ENCODE results near the gene UBASH3B.

DNA sequence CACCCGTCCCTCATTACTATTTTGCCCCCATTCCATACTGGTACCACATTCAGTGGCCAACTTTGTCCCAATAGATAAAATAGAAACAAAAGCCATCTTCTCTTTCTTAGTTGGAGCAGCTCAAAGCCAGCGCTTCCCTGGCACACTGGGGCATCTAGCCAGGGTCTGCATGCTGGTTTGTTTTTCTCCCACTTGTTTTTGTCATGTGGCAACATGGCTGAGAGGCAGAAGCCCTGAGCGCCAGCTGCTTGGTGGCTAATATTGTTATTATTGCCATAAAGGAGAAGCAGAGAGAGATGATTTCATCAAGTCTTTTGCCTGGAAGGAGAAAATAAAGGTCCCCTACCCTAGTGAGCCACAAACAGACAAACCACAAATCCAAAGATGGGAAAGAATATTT is 134.4 kb downstream of the UBASH3B start:
- TF ChIP-seq FOXM1 (IDR thresholded peaks at IDR 0.05; ENCODE audit: borderline replicate concordance, low read depth): no peak
- TF ChIP-seq, protein P1, sequence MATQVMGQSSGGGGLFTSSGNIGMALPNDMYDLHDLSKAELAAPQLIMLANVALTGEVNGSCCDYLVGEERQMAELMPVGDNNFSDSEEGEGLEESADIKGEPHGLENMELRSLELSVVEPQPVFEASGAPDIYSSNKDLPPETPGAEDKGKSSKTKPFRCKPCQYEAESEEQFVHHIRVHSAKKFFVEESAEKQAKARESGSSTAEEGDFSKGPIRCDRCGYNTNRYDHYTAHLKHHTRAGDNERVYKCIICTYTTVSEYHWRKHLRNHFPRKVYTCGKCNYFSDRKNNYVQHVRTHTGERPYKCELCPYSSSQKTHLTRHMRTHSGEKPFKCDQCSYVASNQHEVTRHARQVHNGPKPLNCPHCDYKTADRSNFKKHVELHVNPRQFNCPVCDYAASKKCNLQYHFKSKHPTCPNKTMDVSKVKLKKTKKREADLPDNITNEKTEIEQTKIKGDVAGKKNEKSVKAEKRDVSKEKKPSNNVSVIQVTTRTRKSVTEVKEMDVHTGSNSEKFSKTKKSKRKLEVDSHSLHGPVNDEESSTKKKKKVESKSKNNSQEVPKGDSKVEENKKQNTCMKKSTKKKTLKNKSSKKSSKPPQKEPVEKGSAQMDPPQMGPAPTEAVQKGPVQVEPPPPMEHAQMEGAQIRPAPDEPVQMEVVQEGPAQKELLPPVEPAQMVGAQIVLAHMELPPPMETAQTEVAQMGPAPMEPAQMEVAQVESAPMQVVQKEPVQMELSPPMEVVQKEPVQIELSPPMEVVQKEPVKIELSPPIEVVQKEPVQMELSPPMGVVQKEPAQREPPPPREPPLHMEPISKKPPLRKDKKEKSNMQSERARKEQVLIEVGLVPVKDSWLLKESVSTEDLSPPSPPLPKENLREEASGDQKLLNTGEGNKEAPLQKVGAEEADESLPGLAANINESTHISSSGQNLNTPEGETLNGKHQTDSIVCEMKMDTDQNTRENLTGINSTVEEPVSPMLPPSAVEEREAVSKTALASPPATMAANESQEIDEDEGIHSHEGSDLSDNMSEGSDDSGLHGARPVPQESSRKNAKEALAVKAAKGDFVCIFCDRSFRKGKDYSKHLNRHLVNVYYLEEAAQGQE (IDR thresholded peaks at IDR 0.05; ENCODE audit: low read depth): no peak
